Osteoblast (primary cell): ENCODE data around the gene SGK2. TPM values are rescaled to one million over a fixed set of nuclear protein-coding genes. Genes with fewer than 3 reads are reported as not detected.
"Not testable (repeated sequence)": the region's sequence is repeated elsewhere in the genome, so short reads cannot be mapped to it uniquely, and the experiment has no call there.

Experiments
- DNase-seq: peaks from one replicate; pipeline ENCODE4 v3.0.0; 2011; ENCODE audit warnings: low spot score, mixed read lengths; ENCODE audit not compliant: insufficient read length; ENCODE audit errors: missing footprints
- H2AFZ ChIP-seq: 2 replicates; pipeline ENCODE4 v1.6.0; 2011; ENCODE audit warnings: mild to moderate bottlenecking, low read length
- H3K27ac ChIP-seq: 2 replicates; pipeline ENCODE4 v1.5.1; 2011; ENCODE audit warnings: mild to moderate bottlenecking, low read depth, low read length, moderate library complexity
- H3K27me3 ChIP-seq: 2 replicates; pipeline ENCODE4 v1.6.0; 2012; ENCODE audit warnings: mild to moderate bottlenecking, control low read depth, inconsistent platforms, low read length, moderate library complexity; ENCODE audit not compliant: insufficient read depth
- H3K36me3 ChIP-seq: 2 replicates; pipeline ENCODE4 v1.5.1; 2011; ENCODE audit warnings: mild to moderate bottlenecking, low read length, control low read depth, moderate library complexity; ENCODE audit not compliant: insufficient read depth
- H3K4me1 ChIP-seq: 2 replicates; pipeline ENCODE4 v1.5.1; 2011; ENCODE audit warnings: mild to moderate bottlenecking, low read length, control low read depth, moderate library complexity; ENCODE audit not compliant: insufficient read depth
- H3K4me2 ChIP-seq: 2 replicates; pipeline ENCODE4 v1.6.0; 2011; ENCODE audit warnings: mild to moderate bottlenecking, low read length; ENCODE audit not compliant: insufficient read depth
- H3K4me3 ChIP-seq: fragments of 200-600 bp; sonication (generic); 3 replicates; pipeline ENCODE4 v1.5.1; 2012; ENCODE audit warnings: mild to moderate bottlenecking, low read length, inconsistent platforms; ENCODE audit not compliant: insufficient read depth
- H3K79me2 ChIP-seq: 2 replicates; pipeline ENCODE4 v1.6.0; 2012; ENCODE audit warnings: mild to moderate bottlenecking, low read length, control low read depth, inconsistent platforms; ENCODE audit not compliant: insufficient read depth
- H3K9me3 ChIP-seq: 2 replicates; pipeline ENCODE4 v1.5.1; 2011; ENCODE audit warnings: low read depth, low read length, control low read depth
- H4K20me1 ChIP-seq: 2 replicates; pipeline ENCODE4 v1.6.0; 2012; ENCODE audit warnings: mild to moderate bottlenecking, low read length, control low read depth; ENCODE audit not compliant: insufficient read depth
- CTCF ChIP-seq: IDR thresholded peaks from 2 replicates; pipeline ENCODE4 v1.5.1; 2011; ENCODE audit warnings: mild to moderate bottlenecking, low read depth, low read length, moderate library complexity; ENCODE audit errors: extremely low read depth
- total RNA-seq: library from RNA; depleted of rRNA; stranded (reverse); fragments of >200 nt; gene quantifications from 2 replicates; pipeline ENCODE4 v1.2.3, GENCODE V29; 2012

SGK2 gene
- total RNA-seq, 1 donor = under 0.01 TPM

- Histone ChIP-seq H3K4me1 (peaks cover 17% of the 10 kb centered on the region), H3K27ac (peak overlapping the region; percentile 94), H3K79me2 (peaks cover 26% of the 10 kb centered on the region), H3K9me3 (no peaks in the 10 kb centered on the region), H4K20me1 (peaks cover 2% of the 10 kb centered on the region), H2AFZ (peak overlapping the region; percentile 97), H3K27me3 (no peaks in the 10 kb centered on the region), H3K36me3 (peaks cover 5% of the 10 kb centered on the region), H3K4me3 (peak overlapping the region; percentile 88), H3K4me2 (peak overlapping the region; percentile 91)
- DNase-seq = no peak
- no peak for TF ChIP-seq CTCF
Measured at GRCh38 chr20:43590036-43590391, 31.2 kb downstream of the SGK2 start.

GRCh38 chr20:43590392-43591303, 31.8 kb downstream of the SGK2 start, which contains the start of gene IFT52:
Gene IFT52 (plus strand): TSS chr20:43590937. CDS start chr20:43594699, 3,762 bp downstream.
- Histone ChIP-seq H3K27ac (peak within 1 kb of the TSS; percentile 94), H3K4me2 (peak within 1 kb of the TSS; percentile 91), H3K79me2 (peaks cover 26% of the 10 kb centered on the region), H3K4me1 (peaks cover 14% of the 10 kb centered on the region), H3K27me3 (no peaks in the 10 kb centered on the region), H3K9me3 (no peaks in the 10 kb centered on the region), H4K20me1 (peaks cover 2% of the 10 kb centered on the region), H3K4me3 (peak within 1 kb of the TSS; percentile 88), H3K36me3 (peaks cover 5% of the 10 kb centered on the region), H2AFZ (peak within 1 kb of the TSS; percentile 97)
- TF ChIP-seq CTCF = no peak
- DNase-seq = peak; percentile 97

- not testable (repeated sequence) for H3K79me2 ChIP-seq, DNase-seq, H2AFZ ChIP-seq, H3K27me3 ChIP-seq, H3K4me3 ChIP-seq, H3K9me3 ChIP-seq, H4K20me1 ChIP-seq, H3K4me2 ChIP-seq, H3K27ac ChIP-seq, H3K4me1 ChIP-seq
- H3K36me3 ChIP-seq = peaks cover 33% of the 10 kb centered on the region
Measured at GRCh38 chr20:43601960-43602359, 43.1 kb downstream of the SGK2 start.

- Histone ChIP-seq H3K27ac (no peak overlapping the region), H3K36me3 (peaks cover 27% of the 10 kb centered on the region), H2AFZ (no peak overlapping the region), H4K20me1 (no peaks in the 10 kb centered on the region), H3K9me3 (no peaks in the 10 kb centered on the region), H3K4me1 (no peaks in the 10 kb centered on the region), H3K4me2 (no peak overlapping the region), H3K79me2 (no peaks in the 10 kb centered on the region), H3K4me3 (no peak overlapping the region), H3K27me3 (no peaks in the 10 kb centered on the region)
- no peak for DNase-seq
- no peak for TF ChIP-seq CTCF
Measured at GRCh38 chr20:43603124-43603523, 44.3 kb downstream of the SGK2 start.
